Stimulated activated CD4-positive, alpha-beta T cell treated with anti-CD3 and anti-CD28 coated beads, Interleukin-4, amount 100 ng/mL, for 24 hours (primary cell): ENCODE measurements around the gene DOCK8.

ENCODE experiments used
- DNase-seq: peaks from one replicate; pipeline ENCODE4 v3.0.0-alpha.2; 2020

The DOCK8 gene

DNA sequence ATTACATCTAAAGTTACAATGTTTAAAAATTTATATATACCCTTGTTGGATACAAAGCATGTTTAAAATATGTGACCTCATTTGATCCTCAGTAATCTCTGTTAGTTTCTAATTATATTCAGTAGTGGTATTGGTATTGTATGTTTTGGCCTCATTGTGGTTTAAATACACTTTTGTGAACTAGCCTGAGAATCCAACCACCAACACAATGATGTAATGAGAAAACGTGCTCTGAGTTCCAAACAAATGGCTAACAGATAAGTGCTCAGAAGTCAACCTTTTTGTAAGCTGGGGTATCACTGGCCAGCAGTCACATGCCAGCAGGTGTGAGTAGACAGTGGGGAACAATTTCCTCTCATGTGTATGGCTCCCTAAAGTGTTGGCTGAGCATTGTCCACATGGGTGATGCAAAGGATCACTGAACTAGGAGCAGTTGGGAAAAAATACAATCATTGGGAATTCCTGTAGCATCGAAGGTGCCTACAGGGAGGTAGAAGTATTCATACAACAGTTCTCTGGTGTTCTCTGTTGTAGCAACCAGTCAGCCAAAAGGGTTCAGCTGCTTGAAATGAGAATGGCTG, 56.1 kb downstream of the DOCK8 start:
- DNase-seq: no peak

DNA sequence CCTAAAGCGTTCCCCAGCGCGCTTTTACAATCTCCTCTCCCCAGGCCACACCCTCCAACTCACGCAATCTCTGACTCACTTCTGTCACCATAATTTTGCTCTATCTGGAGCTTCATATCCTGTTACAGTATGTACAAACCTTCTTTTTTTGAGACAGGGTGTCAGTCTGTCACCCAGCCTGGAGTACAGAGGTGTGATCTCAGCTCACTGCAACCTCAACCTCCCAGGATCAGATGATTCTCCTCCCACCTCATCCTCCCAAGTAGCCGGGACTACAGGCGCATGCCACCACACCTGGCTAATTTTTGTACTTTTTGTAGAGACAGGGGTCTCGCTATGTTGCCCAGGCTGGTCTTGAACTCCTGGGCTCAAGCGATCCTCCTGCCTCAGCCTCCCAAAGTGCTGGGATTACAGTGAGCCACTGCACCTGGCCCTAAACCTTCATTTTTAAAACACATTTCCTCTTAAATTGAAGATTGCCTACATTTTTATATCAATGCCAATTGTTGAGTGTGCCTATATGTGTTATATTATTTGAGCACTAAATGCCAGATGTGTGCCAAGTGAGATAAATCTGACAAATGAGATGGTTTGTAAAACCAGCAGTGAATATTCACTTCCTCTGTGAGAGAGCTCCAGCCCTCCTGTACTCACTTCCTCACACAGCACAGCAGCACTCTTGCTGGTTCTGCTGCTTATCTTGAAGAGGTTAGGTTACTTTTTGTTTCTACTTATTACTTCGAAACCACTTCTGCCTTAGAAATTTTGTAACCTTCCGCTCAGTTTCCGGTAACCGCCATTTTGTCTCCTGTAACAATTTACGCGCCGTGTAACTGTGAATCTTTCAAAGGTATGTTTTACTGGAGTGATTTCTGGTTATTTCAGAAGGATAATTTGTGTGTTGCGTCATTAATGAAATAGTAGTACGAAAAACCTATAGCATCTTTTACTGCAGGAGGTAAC, 57.9 kb downstream of the DOCK8 start:
- peak; percentile 77 for DNase-seq

DNA sequence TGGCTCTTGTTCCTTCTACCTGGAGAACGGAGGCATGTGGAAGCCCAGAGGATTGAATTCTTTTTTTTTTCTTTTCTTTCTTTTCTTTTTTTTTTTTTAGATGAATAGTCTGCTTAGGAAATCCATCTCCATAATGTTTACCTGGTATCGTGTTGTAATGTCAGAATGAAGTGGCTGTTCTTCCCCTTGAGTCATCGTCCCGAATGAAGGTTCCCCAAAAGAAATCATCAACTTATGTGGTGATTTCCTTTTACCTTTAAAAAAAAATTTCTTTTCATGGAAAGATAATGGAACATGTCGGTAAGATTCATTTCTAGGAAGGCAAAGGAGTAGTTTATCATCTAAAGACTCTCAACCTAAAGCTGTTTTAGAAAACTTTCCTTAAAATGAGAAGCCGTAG, 59.7 kb downstream of the DOCK8 start:
- DNase-seq: no peak

DNA sequence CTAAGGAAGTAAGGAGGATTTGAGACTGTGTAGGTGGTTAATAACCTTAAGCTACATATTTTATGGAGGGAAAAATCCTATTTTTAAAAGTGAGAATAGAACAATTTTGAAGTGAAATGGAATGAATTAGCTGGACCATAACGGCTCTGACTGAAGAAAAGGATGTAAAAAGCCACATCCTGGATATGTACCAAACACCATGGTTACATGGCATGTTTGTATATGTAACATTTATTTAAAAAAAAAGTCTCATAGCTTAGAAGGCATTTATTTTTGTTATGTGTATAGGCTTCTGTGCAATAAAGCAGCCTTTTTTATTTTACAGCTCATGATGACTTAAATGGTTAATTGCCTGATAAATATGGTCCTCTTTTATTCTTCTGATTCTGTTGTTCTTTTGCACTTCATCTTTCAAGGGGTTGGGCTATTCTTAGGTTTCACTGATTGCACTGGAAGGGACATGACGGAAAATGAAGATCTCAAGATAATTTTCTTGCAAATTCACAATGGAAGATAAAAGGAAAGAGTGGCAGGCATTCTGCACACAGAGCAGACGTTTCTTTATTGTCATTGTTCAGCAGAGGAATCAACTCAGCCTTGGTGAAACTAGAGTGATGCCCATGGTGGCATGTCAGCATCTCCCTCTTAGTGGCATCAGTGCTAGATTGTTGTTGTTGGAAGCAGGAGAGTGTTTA, 63.1 kb downstream of the DOCK8 start:
- DNase-seq: no peak

DNA sequence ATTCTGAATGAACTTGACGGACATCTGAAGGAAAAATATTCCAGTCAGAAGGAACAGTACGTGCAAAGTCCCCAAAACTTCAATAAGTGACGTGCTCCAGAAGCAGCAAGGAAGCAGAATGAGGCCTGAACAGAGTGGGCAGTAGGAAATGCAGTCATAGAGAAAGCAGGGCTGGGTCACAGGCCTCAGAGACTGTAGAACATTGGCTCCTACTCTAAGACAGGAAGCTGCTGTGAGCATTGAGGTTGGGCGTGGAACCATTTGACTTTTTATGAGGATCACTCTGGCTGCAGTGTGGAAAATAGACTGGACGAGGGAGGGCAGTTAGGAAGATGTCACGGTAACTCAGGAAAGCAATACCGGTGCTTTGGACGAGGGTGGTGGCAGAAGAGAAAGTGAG, 64.0 kb downstream of the DOCK8 start:
- peak; percentile 56 for DNase-seq

DNA sequence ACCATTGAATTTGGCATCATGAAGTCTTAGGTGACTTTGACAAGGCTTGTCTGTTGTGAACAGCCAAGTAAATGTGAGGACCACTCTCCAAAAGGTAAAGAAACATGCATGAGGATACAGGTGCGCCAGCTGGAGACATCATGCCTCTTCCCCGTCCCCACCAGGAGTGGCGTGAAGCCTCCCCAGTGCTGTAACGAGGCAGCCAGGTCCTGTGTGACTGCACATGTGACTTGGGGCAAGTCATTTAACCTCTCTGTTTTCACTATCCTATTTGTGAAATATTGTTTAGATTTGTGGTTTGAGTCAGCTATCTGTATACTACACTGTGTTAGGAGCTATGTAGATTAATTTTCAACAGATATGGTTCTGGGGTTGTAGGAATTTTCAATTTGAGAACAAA, 65.0 kb downstream of the DOCK8 start:
- no peak for DNase-seq

DNA sequence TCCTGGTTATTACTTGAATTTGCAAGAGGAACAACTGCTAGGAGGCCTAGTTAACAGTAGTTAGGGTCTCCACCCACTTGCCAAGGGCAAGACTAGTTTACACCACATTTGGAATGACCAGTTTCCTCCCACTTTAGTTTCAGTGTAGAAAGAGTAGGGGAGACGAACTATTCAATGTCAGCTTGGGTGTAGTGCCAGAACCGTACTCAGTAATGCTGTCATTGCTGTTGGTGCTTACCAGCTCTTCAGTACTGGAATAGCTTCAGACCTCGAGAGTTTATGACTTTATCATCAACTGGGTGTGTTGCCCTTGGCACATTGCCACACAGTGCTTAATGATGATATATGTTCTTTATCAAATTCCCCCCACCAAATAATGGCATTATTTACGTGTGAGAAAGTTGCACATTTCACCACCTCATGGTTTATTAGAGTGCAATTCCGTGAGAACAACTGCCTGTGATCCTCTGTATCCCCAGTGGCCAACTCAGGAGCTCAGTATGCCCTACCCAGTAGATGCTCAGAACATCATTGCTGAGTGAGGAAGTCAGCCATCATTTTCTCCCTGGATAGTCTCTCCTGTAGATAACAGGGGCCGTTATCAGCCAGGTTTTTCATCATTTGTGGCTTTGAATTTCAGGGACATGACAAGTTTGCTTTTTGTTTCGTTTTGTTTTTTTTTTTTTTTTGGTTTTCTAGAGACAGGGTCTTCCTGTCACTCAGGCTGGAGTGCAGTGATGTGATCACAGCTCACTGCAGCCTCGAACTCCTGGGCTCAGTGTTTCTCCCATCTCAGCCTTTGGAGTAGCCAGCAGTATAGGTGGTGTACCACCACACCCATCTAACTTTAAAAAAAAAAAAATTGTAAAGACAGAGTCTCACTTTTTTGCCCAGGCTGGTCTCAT, 67.3 kb downstream of the DOCK8 start:
- DNase-seq: peak; percentile 26

DNA sequence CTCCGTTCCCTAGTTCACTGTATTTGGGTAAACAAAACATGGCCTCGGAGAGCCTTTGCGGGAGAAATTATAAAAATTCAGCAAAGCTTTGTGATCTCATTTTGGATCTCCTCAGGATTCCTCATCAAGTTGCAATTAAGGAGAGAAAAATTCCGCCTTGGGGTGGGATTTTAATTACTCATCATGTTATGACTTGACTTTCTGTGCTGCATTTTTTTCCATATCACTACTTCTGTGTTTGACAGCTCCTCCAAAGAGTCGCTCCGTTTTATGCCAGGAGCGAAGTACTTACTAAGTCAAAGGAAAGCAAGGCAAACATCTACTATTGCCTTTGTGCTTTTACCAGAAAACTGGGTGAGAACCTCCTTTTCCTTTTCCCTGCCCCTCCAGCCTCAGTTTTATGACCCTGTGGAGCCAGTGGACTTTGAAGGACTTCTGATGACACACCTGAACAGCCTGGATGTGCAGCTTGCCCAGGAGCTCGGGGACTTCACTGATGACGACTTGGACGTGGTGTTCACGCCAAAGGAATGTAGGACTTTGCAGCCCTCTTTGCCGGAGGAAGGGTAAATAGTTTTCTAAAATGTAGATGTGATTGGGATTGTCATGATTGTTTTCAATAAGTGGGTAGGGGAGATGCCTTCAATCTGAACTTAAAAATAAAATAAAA, 71.5 kb downstream of the DOCK8 start:
- DNase-seq: no peak

DNA sequence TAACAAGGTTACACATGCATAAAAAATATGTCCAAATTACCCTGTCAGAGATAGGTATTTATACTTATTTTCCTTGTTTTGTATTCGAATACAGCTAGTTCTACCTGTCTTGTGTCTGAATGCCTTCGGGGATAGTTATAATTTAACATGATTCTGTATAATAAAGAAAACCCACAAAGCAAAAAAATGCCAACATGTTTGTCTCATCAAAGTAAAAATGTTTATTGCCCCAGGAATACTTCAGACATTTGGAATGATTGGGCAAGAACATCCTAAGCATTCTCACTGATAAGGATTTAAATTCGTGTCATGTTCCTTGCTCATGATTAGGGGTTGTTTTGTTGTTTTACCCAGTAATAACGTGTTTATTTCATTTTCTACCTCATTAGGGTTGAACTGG, 74.5 kb downstream of the DOCK8 start:
- DNase-seq: no peak

DNA sequence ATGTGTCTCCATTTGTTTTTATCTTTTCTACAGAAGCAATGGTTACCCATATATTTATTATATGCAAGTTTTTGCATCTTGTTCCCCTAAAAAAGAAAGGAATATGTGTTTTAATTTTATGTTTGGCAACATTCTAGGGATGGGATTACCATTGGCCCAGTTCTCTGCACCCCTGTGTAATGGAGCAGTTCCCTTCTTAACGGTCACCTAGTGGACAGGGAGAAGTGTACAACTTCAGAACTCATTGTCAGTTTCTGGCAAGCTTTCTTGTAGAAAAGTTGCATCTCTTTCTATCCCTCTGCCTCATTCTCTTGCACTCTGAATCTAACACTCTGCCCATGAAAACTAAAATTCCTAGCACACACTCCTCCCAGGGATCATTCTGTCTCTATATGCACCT, 78.2 kb downstream of the DOCK8 start:
- no peak for DNase-seq

DNA sequence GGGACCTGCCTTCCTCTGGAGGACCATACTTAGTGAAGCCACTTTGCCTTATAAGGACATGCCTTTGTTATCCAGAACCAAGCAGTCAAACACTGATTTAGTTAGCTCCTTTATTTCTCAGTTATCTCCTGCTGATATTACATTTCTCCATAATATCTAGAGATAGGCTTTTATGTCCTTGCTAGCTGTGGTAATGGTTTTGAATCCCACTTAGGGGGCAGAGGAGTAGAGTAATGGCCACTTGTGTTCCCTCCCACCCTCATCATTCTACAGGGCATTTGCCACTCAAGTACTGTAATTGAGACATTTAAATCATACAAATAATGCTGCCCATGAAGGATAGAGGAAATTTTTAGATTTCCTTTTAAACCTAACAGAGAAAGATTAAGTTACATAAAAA, 80.9 kb downstream of the DOCK8 start:
- no peak for DNase-seq

DNA sequence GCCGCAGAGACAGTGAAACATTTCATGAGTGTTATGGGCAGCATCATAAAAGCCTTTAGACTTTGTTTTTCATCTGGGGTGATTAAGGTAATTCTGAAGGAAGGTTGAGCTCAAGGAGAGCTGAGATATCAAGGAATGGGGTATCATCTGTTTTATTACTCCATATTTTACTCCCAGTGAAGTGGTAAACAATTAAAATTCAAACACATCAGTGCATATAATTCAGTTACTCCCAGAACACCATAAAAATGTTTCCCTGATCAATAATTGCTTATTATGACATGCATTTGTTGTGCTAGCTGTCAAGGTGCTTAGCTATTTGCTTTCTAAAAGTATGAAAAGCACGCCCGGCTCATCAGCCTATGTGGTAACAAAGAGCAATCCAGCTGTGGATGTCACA, 81.7 kb downstream of the DOCK8 start:
- no peak for DNase-seq

DNA sequence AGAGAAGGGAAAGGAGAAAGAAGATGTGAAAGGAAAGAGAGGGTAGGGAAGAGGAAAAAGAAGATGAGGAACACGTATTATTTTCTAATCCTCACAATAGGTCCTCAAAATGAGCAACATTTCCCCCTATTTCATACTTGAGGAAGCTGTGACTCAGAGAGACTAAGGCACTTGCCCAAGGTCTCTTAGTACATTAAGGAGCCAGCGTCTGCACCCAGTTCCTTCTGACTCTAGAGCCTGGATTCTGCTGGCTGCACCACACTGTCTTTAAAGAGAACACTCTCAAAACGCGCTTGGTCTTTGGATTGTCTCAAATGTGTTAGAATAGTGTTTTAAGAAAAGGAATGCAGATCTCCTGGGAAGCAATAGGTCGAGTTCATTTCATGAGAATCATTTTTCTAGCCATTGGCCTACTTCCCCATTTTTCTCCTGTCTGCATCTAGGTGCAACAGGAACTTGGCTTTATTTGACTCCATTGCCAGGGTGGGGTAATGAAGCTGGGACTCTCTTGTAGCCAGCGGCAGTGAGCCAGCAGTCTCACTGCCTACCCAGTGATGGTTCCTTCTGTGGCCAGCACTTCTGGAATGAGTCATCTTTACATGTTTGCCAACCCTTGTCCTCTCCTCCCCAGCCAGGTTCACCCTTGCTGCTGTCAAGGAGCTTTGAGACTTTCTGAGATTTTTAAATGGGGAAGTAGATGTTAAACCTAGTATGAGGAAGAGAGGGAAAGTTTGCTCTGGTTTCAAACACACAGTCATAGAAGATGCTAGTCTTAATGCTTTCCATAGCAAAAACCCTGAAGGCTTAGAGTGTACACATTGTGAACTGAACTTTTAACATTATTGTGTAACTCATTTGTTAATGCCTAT, 82.7 kb downstream of the DOCK8 start:
- no peak for DNase-seq

DNA sequence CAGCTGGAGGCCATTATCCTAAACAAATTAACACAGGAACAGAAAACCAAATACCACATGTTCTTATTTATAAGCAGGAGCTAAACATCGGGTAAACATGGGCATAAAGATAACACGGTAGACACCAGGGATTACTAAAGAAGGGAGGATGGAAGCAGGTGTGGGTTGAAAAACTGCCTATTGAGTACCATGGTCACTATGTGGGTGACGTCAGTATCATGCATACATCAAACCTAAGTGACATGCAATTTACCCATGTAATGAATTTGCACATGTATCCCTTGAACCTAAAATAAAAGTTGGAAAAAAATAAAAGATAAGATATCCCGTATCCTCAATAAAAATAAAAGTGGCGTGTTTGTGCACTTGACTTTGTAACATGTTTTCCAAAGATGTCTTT, 88.8 kb downstream of the DOCK8 start:
- DNase-seq: no peak

DNA sequence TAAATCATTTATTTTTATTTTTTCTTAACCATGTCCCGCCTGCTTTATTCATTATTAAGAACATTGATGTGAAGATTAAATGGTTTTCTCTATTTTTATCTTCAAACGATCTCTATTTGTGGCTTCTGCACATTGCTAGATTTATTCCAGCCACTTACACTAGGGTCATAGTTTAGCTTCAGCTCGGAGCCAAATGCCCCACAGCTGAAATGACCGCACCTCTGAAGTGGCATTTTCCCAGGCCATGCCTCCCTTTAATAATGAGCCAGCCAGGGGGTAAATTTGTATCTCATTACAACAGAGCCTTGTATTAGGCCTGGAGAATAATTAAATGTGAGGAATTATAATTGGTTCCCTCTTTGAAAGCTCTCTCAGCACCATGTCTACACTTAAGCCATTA, 89.4 kb downstream of the DOCK8 start:
- DNase-seq: no peak

DNA sequence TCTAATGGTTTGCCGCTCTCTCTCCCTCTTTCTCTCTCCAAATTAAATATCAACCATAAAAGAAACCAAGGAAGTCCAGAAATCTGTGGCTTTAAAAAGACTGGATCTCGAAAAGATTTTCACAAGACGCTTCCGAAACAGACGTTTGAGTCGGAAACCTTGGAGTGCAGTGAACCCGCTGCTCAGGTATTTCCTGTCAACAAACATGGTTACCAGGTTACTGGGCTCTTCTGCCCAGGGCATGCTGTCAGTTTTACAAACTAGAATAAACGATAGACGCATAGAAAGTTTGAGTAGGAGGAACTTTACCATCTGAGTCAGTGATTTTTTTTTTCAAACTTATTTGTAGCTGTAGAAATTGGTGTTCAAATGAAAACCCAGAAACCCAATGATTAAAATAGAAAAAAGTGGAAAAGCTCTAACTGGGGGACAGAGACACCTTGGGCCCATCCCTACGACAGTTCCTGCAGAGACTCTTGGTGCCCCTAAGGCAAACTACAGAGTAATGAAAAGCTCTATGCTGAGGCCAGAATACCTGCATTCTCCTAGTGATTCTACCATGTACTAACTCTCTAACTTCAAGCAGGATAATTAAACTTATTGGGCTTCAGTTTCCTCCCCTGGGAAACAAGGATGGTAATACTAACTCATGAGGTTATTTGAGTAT, 90.0 kb downstream of the DOCK8 start:
- peak; percentile 18 for DNase-seq

DNA sequence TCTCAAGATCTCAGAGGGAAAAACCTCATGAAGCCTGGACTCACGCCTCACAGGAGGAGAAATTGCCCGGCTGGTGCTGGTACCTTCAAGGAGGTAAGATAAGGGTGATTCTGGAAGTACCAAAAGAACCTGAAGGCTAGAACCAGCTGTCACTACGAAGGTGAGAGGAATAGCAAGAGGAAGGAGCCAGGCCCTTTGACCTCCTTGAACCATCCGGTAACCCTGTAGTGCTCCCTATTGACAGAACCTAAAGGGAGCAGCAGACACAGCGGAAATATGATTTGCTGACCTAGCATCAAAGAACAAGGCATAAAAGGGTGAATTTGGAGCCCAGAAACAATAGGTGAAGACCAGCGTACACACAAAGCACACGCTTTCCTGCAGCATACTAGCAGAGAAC, 92.2 kb downstream of the DOCK8 start:
- DNase-seq: peak; percentile 36

DNA sequence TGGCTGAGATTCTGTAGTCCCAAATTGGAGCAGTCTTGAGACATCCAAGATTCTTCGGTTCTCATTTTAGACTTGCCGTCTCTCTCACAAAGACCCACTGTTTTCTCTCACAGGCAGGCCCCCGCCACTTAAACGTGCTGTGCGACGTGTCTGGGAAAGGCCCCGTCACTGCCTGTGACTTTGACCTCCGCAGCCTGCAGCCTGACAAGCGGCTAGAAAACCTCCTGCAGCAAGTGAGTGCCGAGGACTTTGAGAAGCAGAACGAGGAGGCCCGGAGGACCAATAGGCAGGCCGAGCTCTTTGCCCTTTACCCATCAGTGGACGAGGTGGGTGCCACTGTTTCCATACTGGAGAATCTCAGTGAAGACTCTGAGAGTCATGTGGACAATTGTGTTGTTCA, 97.2 kb downstream of the DOCK8 start:
- no peak for DNase-seq

DNA sequence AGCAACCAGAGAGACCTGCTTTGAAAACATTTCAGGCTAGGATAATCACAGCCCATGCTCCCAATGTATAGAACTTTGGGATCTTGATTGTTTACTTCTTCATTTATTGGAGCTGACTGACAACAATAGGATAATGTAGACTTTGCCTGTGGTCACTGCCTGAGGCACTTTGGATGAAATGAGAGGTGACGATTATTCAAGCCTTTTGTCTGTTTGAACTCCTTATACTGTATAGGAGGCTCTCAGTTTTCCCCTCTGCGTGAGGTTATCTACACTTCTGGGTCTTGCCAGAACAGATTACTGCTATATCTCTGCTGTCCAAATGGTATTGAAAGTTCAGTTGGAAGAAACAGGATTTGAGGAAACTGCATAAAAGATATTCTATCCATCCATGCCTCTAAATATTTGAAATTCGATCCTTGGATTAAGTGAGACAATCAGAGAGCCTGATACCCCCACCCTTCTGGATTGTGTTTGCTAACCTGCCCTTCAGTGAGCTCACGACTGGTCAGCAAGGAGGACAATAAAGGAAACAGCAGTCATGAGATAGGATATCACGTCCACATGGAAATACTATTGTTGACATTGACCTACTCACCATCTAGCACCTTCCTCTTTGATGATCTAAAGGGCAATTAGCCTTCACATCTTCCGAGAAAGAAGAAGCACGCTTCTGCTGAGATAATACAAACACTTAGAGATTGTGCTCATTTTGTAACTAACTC, 98.1 kb downstream of the DOCK8 start:
- no peak for DNase-seq

DNA sequence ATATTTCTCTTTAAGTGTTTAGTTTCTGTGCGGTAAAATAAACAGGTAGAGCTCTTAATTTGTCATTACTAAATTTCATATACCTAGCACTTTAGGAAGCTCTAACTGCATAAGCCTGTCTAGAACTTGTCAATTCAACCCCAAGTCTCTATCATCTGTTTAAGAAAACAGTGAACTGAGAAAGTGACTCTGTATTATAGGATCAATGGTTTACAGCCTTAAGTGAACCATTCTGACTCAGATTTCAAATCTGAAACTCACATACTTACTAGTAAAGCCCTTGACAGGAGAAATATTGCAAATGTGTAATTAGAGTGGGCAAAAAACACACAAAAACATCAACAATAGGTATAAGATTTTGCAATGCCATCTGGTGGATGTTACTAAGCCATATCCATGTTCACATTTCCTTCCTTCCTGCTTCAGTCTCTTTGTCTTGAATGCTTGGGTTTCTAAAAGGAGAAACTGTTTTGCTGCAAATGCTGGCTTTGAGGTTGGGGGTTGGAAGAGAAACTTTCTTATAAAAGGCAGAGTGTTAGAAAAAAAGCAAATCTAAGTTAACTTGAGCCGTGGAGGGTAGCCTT, 101.8 kb downstream of the DOCK8 start:
- DNase-seq: no peak
